ENCODE data around the gene MGMT. TPM values are rescaled to one million over a fixed set of nuclear protein-coding genes. Genes with fewer than 3 reads are reported as not detected.

MGMT gene
- polyA plus RNA-seq, 3 donors: 9.5 to 23.5 (median 17.5) TPM

- H3K36me3 Mint-ChIP-seq: peaks cover 0 to 3% of the 10 kb centered on the region in 2 donors
- no peak for TF ChIP-seq CTCF (IDR thresholded peaks at IDR 0.05)
- no peak overlapping the region for H3K4me3 Mint-ChIP-seq
- no peak overlapping the region for H3K27ac Mint-ChIP-seq
- Histone ChIP-seq H3K4me3 (replicated peaks in 1 of 3; ENCODE audit: low read depth in 2 of 3, low read length in 3 of 3) (no peak overlapping the region), H3K27ac (ENCODE audit: low read depth in 1 of 2, low read length in 2 of 2) (no peak overlapping the region), H3K36me3 (replicated peaks in 1 of 2; ENCODE audit: control insufficient read depth in 1 of 2, insufficient read depth in 2 of 2, low read length in 2 of 2) (no peaks in the 10 kb centered on the region), H3K27me3 (ENCODE audit: control insufficient read depth in 2 of 2, insufficient read depth in 2 of 2, low read length in 2 of 2) (no peaks in the 10 kb centered on the region), H3K4me2 (replicated peaks; ENCODE audit: extremely low read depth, low read length, poor library complexity, severe bottlenecking) (no peak overlapping the region), H3K9ac (ENCODE audit: insufficient read depth, low read length, poor library complexity, severe bottlenecking) (no peak overlapping the region), H2AFZ (ENCODE audit: insufficient read depth, low read depth, low read length, poor library complexity, severe bottlenecking) (no peak overlapping the region), H3K9me3 (replicated peaks in 1 of 2; ENCODE audit: control insufficient read depth in 1 of 2, insufficient read depth in 1 of 2, low read length in 2 of 2) (peaks cover 53 to 64% of the 10 kb centered on the region in 2 donors), H4K20me1 (ENCODE audit: insufficient read depth, low read length) (no peaks in the 10 kb centered on the region), H3K79me2 (ENCODE audit: insufficient read depth, low read length) (no peaks in the 10 kb centered on the region), H3K4me1 (ENCODE audit: control insufficient read depth in 1 of 2, insufficient read depth in 2 of 2, low read length in 2 of 2) (no peaks in the 10 kb centered on the region)
- peaks cover 27 to 60% (median 49%) of the 10 kb centered on the region in 7 donors for H3K9me3 Mint-ChIP-seq
- intact Hi-C loops (cut with micrococcal nuclease): no loop called here
- DNase-seq: no peak
- WGBS (ENCODE audit: insufficient coverage): 91% methylated on average over 12 of the region's 14 CpGs
- H3K4me1 Mint-ChIP-seq: no peaks in the 10 kb centered on the region
- H3K27me3 Mint-ChIP-seq (ENCODE audit: low read depth in 3 of 3): peaks cover 0 to 3% (median 0%) of the 10 kb centered on the region in 3 donors
Observed at GRCh38 chr10:129506101-129506797, 39.2 kb downstream of the MGMT start.

- peaks cover 0 to 2% (median 0%) of the 10 kb centered on the region in 3 donors for H3K27me3 Mint-ChIP-seq (ENCODE audit: low read depth in 3 of 3)
- Histone ChIP-seq H3K27ac (ENCODE audit: low read depth in 1 of 2, low read length in 2 of 2) (no peak overlapping the region), H3K9me3 (replicated peaks in 1 of 2; ENCODE audit: control insufficient read depth in 1 of 2, insufficient read depth in 1 of 2, low read length in 2 of 2) (peaks cover 53 to 67% of the 10 kb centered on the region in 2 donors), H3K27me3 (ENCODE audit: control insufficient read depth in 2 of 2, insufficient read depth in 2 of 2, low read length in 2 of 2) (no peaks in the 10 kb centered on the region), H3K36me3 (replicated peaks in 1 of 2; ENCODE audit: control insufficient read depth in 1 of 2, insufficient read depth in 2 of 2, low read length in 2 of 2) (no peaks in the 10 kb centered on the region), H4K20me1 (ENCODE audit: insufficient read depth, low read length) (no peaks in the 10 kb centered on the region), H2AFZ (ENCODE audit: insufficient read depth, low read depth, low read length, poor library complexity, severe bottlenecking) (no peak overlapping the region), H3K4me2 (replicated peaks; ENCODE audit: extremely low read depth, low read length, poor library complexity, severe bottlenecking) (no peak overlapping the region), H3K4me1 (ENCODE audit: control insufficient read depth in 1 of 2, insufficient read depth in 2 of 2, low read length in 2 of 2) (no peaks in the 10 kb centered on the region), H3K79me2 (ENCODE audit: insufficient read depth, low read length) (no peaks in the 10 kb centered on the region), H3K9ac (ENCODE audit: insufficient read depth, low read length, poor library complexity, severe bottlenecking) (no peak overlapping the region), H3K4me3 (replicated peaks in 1 of 3; ENCODE audit: low read depth in 2 of 3, low read length in 3 of 3) (no peak overlapping the region)
- H3K4me3 Mint-ChIP-seq: peak overlapping the region in 1 of 2 donors; percentile 24
- peaks cover 0 to 3% of the 10 kb centered on the region in 2 donors for H3K36me3 Mint-ChIP-seq
- intact Hi-C loops (cut with micrococcal nuclease): no loop called here
- DNase-seq: no peak
- H3K27ac Mint-ChIP-seq: no peak overlapping the region
- no peaks in the 10 kb centered on the region for H3K4me1 Mint-ChIP-seq
- H3K9me3 Mint-ChIP-seq: peaks cover 27 to 60% (median 52%) of the 10 kb centered on the region in 7 donors
- WGBS (ENCODE audit: insufficient coverage): 89% methylated on average over 8 of the region's 12 CpGs
- TF ChIP-seq CTCF (IDR thresholded peaks at IDR 0.05): no peak
Observed at GRCh38 chr10:129507216-129507889, 40.3 kb downstream of the MGMT start.

All from CD14-positive monocyte (primary cell).